ENCODE results near the gene MAPT. TPM values are rescaled to one million over a fixed set of nuclear protein-coding genes. Genes with fewer than 3 reads are reported as not detected.

MAPT gene
- total and polyA plus RNA-seq, 2 of the 13 experiments (the other 11 are each of a cell fraction or from before 2014, with no cell fraction given): 2.1 to 2.8 TPM

GRCh38 chr17:45991341-45991740, 97.0 kb downstream of the MAPT start:
- no TSS peak for BruUV-seq (replicated peaks)
- H3K9ac ChIP-seq (ENCODE audit: insufficient read depth, low read depth, low read length): no peak overlapping the region
- peaks cover 0 to 3% of the 10 kb centered on the region in 2 experiments; a peak in 1 of 5 replicates for H3K27me3 ChIP-seq (ENCODE audit: control insufficient read depth in 1 of 2, insufficient read depth in 2 of 2, low read length in 2 of 2)
- 90% methylated on average over 10 of the region's 10 CpGs for WGBS (ENCODE audit: low lambda C conversion rate)
- in situ Hi-C loops (cut with HindIII; ENCODE audit: extremely low pct_ligation_motif_present, low pct_unique_long_range_greater_than_20kb): no loop called here
- H3K36me3 ChIP-seq (replicated peaks in 1 of 2; ENCODE audit: control insufficient read depth in 1 of 2, insufficient read depth in 2 of 2, low read length in 2 of 2): no peaks in the 10 kb centered on the region
- POLR2A ChIA-PET: no interaction called here
- intact Hi-C loops (cut with micrococcal nuclease; ENCODE audit: unreplicated experiment): no loop called here
- H3K9me3 ChIP-seq (ENCODE audit: low read length): no peaks in the 10 kb centered on the region
- CTCF ChIA-PET (ENCODE audit: low intra/inter-chr PET ratio, low total read pairs): interaction anchor here (0.6 kb wide), 1 partner anchor 85 kb away, joined by 3 read pairs; no protein-coding TSS in a partner anchor
- no peaks in the 10 kb centered on the region for H3K79me2 ChIP-seq (ENCODE audit: insufficient read depth, low read length)
- no peak overlapping the region for H3K27ac ChIP-seq (ENCODE audit: extremely low read length, insufficient read depth, low read length)
- H4K20me1 ChIP-seq (ENCODE audit: insufficient read depth, low read length): no peaks in the 10 kb centered on the region
- H3K4me2 ChIP-seq (ENCODE audit: low read depth, low read length): no peak overlapping the region
- peaks cover 52% of the 10 kb centered on the region for H3K4me1 ChIP-seq (ENCODE audit: insufficient read depth, low read length)
- no peak for FAIRE-seq
- H2AFZ ChIP-seq (ENCODE audit: low read length): no peak overlapping the region
- H3K4me3 ChIP-seq (replicated peaks in 1 of 3; ENCODE audit: insufficient read depth in 1 of 3, low read depth in 2 of 3, low read length in 3 of 3): no peak overlapping the region
- no peak for ATAC-seq
- DNase-seq (ENCODE audit: low spot score): no peak
- TF ChIP-seq ZNF556 (CRISPR knock-in tag; IDR thresholded peaks at IDR 0.05; ENCODE audit: borderline replicate concordance) (no peak), CC2D1A (CRISPR knock-in tag; IDR thresholded peaks at IDR 0.05) (no peak), IKZF5 (CRISPR knock-in tag; IDR thresholded peaks at IDR 0.05) (no peak), HDAC2 (CRISPR knock-in tag; IDR thresholded peaks at IDR 0.05) (no peak), FOXO4 (CRISPR knock-in tag; conservative IDR thresholded peaks at IDR 0.05) (no peak), ZNF383 (CRISPR knock-in tag; IDR thresholded peaks at IDR 0.05; ENCODE audit: borderline replicate concordance) (no peak), SP140L (CRISPR knock-in tag; IDR thresholded peaks at IDR 0.05; ENCODE audit: borderline replicate concordance) (no peak)
- TF ChIP-seq, protein P1, sequence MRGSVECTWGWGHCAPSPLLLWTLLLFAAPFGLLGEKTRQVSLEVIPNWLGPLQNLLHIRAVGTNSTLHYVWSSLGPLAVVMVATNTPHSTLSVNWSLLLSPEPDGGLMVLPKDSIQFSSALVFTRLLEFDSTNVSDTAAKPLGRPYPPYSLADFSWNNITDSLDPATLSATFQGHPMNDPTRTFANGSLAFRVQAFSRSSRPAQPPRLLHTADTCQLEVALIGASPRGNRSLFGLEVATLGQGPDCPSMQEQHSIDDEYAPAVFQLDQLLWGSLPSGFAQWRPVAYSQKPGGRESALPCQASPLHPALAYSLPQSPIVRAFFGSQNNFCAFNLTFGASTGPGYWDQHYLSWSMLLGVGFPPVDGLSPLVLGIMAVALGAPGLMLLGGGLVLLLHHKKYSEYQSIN (CRISPR knock-in tag; IDR thresholded peaks at IDR 0.05; ENCODE audit: borderline replicate concordance): no peak
- TF ChIP-seq, protein P2, sequence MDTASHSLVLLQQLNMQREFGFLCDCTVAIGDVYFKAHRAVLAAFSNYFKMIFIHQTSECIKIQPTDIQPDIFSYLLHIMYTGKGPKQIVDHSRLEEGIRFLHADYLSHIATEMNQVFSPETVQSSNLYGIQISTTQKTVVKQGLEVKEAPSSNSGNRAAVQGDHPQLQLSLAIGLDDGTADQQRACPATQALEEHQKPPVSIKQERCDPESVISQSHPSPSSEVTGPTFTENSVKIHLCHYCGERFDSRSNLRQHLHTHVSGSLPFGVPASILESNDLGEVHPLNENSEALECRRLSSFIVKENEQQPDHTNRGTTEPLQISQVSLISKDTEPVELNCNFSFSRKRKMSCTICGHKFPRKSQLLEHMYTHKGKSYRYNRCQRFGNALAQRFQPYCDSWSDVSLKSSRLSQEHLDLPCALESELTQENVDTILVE (CRISPR knock-in tag; IDR thresholded peaks at IDR 0.05): no peak
- TF ChIP-seq, protein P3, sequence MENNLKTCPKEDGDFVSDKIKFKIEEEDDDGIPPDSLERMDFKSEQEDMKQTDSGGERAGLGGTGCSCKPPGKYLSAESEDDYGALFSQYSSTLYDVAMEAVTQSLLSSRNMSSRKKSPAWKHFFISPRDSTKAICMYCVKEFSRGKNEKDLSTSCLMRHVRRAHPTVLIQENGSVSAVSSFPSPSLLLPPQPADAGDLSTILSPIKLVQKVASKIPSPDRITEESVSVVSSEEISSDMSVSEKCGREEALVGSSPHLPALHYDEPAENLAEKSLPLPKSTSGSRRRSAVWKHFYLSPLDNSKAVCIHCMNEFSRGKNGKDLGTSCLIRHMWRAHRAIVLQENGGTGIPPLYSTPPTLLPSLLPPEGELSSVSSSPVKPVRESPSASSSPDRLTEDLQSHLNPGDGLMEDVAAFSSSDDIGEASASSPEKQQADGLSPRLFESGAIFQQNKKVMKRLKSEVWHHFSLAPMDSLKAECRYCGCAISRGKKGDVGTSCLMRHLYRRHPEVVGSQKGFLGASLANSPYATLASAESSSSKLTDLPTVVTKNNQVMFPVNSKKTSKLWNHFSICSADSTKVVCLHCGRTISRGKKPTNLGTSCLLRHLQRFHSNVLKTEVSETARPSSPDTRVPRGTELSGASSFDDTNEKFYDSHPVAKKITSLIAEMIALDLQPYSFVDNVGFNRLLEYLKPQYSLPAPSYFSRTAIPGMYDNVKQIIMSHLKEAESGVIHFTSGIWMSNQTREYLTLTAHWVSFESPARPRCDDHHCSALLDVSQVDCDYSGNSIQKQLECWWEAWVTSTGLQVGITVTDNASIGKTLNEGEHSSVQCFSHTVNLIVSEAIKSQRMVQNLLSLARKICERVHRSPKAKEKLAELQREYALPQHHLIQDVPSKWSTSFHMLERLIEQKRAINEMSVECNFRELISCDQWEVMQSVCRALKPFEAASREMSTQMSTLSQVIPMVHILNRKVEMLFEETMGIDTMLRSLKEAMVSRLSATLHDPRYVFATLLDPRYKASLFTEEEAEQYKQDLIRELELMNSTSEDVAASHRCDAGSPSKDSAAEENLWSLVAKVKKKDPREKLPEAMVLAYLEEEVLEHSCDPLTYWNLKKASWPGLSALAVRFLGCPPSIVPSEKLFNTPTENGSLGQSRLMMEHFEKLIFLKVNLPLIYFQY (CRISPR knock-in tag; IDR thresholded peaks at IDR 0.05; ENCODE audit: borderline replicate concordance): no peak
- TF ChIP-seq, protein P4, sequence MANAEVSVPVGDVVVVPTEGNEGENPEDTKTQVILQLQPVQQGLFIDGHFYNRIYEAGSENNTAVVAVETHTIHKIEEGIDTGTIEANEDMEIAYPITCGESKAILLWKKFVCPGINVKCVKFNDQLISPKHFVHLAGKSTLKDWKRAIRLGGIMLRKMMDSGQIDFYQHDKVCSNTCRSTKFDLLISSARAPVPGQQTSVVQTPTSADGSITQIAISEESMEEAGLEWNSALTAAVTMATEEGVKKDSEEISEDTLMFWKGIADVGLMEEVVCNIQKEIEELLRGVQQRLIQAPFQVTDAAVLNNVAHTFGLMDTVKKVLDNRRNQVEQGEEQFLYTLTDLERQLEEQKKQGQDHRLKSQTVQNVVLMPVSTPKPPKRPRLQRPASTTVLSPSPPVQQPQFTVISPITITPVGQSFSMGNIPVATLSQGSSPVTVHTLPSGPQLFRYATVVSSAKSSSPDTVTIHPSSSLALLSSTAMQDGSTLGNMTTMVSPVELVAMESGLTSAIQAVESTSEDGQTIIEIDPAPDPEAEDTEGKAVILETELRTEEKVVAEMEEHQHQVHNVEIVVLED (CRISPR knock-in tag; IDR thresholded peaks at IDR 0.05; ENCODE audit: borderline replicate concordance): no peak

All from HepG2 (cell line).